Prostate gland (tissue), 2 donors: ENCODE results near the gene SLC44A2. TPM values are rescaled to one million over a fixed set of nuclear protein-coding genes. Genes with fewer than 3 reads are reported as not detected.
A peak's percentile ranks its signal among the peaks of the same experiment; 100 is the strongest.

ENCODE experiments used
- DNase-seq: peaks from one replicate; pipeline ENCODE4 v3.0.0-alpha.2; 2019; ENCODE audit warnings: low spot score
- H3K27ac ChIP-seq, 2 donors: fragments of 200-600 bp; sonication (generic); 2 replicates each; pipeline ENCODE4 v1.5.1; 2017 to 2019
- H3K27me3 ChIP-seq: fragments of 200-600 bp; sonication (generic); replicated peaks from 2 replicates; pipeline ENCODE4 v1.5.1; 2019; ENCODE audit not compliant: insufficient read depth
- H3K36me3 ChIP-seq, 2 donors: fragments of 200-600 bp; sonication (generic); 1 replicate in 1 of 2; 2 replicates in 1 of 2; pipeline versions ENCODE4 v1.5.1 to v1.8.1; 2017 to 2019
- H3K4me1 ChIP-seq: fragments of 200-600 bp; sonication (generic); replicated peaks from 2 replicates; pipeline ENCODE4 v1.5.1; 2019
- H3K4me3 ChIP-seq, 2 donors: fragments of 200-600 bp; sonication (generic); 2 replicates each; pipeline ENCODE4 v1.5.1; 2017 to 2019
- H3K9me3 ChIP-seq: fragments of 200-600 bp; sonication (generic); 2 replicates; pipeline ENCODE4 v1.5.1; 2017
- POLR2A ChIP-seq: fragments of 450-650 bp; IDR thresholded peaks from one replicate; pipeline ENCODE4 v1.6.1; 2016; ENCODE audit warnings: antibody characterized with exemption, mild to moderate bottlenecking
- POLR2AphosphoS5 ChIP-seq: sonication (generic); formaldehyde crosslinking; IDR thresholded peaks from one replicate; pipeline ENCODE4 v1.6.1; 2017; ENCODE audit warnings: antibody characterized with exemption
- whole genome bisulfite sequencing: methylation state at CpG from one replicate; pipeline ENCODE4 v1.1.5; 2018; 5-methylcytosine and 5-hydroxymethylcytosine counted together
- intact Hi-C: fragments of 100-400 bp; cut with DNase I; formaldehyde crosslinking; loops from one replicate; pipeline ENCODE4 v1.14.2; 2022
- total RNA-seq, 2 donors: library from RNA; depleted of rRNA; stranded (reverse); fragments of >200 nt; gene quantifications; one replicate each; pipeline ENCODE4 v1.1.0, GENCODE V29; 2016
- TF ChIP-seq, protein P1 (sequence below), 4 experiments: fragments of 200-600 bp in 2 of 4; fragments of 450-650 bp in 2 of 4; sonication (generic) in 2 of 4; IDR thresholded peaks; 1 replicate in 3 of 4; 2 replicates in 1 of 4; pipeline ENCODE4 v1.5.1; 2016 to 2019; ENCODE audit warnings: antibody characterized with exemption in 4 of 4, mild to moderate bottlenecking in 2 of 4, moderate library complexity in 2 of 4

The SLC44A2 gene
- total RNA-seq, 2 donors from 2014 or later = 91.1 to 402 TPM

DNA sequence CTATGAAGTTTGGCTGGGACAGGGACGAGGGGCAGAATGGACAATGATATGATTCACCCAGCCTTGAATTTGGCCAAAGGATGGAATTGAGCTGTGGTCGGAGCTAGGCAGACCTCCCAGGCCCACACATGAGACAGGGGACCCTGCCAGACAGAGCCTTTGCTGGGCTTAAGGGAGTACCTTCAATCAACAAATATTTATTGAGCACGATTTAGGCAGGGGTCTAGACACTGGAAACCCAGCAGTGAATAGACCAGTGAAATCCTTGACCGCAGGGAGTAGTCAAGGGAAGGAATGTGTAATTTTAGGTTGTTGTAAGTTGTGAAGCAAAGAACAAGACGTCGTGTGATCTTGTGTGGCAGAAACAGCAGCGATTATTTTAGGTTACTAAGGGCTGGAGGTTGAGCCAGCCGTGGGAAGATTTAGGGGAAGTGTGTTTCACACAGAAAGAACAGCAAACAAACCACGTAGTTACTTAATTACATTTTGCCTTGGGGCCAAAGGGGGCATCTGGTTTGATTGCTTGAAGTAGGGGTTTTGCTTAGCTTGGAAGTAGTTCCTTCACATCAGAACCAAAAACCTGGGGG is 21.4 kb upstream of the SLC44A2 start:
- Histone ChIP-seq H3K27ac (peak overlapping the region; percentile 64 to 79), H3K36me3 (no peaks in the 10 kb centered on the region), H3K27me3 (no peaks in the 10 kb centered on the region), H3K4me1 (peaks cover 2% of the 10 kb centered on the region), H3K9me3 (no peaks in the 10 kb centered on the region), H3K4me3 (peak overlapping the region in 1 of 2 donors; percentile 5)
- DNase-seq = no peak
- no peak for TF ChIP-seq POLR2A
- TF ChIP-seq, protein P1, sequence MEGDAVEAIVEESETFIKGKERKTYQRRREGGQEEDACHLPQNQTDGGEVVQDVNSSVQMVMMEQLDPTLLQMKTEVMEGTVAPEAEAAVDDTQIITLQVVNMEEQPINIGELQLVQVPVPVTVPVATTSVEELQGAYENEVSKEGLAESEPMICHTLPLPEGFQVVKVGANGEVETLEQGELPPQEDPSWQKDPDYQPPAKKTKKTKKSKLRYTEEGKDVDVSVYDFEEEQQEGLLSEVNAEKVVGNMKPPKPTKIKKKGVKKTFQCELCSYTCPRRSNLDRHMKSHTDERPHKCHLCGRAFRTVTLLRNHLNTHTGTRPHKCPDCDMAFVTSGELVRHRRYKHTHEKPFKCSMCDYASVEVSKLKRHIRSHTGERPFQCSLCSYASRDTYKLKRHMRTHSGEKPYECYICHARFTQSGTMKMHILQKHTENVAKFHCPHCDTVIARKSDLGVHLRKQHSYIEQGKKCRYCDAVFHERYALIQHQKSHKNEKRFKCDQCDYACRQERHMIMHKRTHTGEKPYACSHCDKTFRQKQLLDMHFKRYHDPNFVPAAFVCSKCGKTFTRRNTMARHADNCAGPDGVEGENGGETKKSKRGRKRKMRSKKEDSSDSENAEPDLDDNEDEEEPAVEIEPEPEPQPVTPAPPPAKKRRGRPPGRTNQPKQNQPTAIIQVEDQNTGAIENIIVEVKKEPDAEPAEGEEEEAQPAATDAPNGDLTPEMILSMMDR (IDR thresholded peaks at IDR 0.05) = no peak
- TF ChIP-seq POLR2AphosphoS5 = no peak
- 31% methylated on average over 9 of the region's 9 CpGs for WGBS
- intact Hi-C loops = no loop called here

- H3K36me3 ChIP-seq = no peaks in the 10 kb centered on the region
- H3K27me3 ChIP-seq = no peaks in the 10 kb centered on the region
- no peaks in the 10 kb centered on the region for H3K9me3 ChIP-seq
- TF ChIP-seq POLR2A (no peak), POLR2AphosphoS5 (no peak)
- TF ChIP-seq, protein P1 (IDR thresholded peaks at IDR 0.05) = no peak
- H3K27ac ChIP-seq = peak overlapping the region; percentile 64 to 79
- WGBS = 87% methylated on average over 9 of the region's 9 CpGs
- peaks cover 2% of the 10 kb centered on the region for H3K4me1 ChIP-seq
- H3K4me3 ChIP-seq = no peak overlapping the region
- no peak for DNase-seq
- intact Hi-C loops = no loop called here
Measured at GRCh38 chr19:10604460-10604980, 20.8 kb upstream of the SLC44A2 start.

- TF ChIP-seq POLR2AphosphoS5 (no peak), POLR2A (no peak)
- TF ChIP-seq, protein P1 (IDR thresholded peaks at IDR 0.05) = no peak
- intact Hi-C loops = no loop called here
- DNase-seq = no peak
- Histone ChIP-seq H3K27ac (no peak overlapping the region), H3K9me3 (no peaks in the 10 kb centered on the region), H3K4me1 (no peaks in the 10 kb centered on the region), H3K27me3 (no peaks in the 10 kb centered on the region), H3K4me3 (no peak overlapping the region), H3K36me3 (no peaks in the 10 kb centered on the region)
- 84% methylated on average over 5 of the region's 5 CpGs for WGBS
Measured at GRCh38 chr19:10611907-10612306, 13.4 kb upstream of the SLC44A2 start.

- Histone ChIP-seq H3K27me3 (no peaks in the 10 kb centered on the region), H3K36me3 (no peaks in the 10 kb centered on the region), H3K27ac (peak overlapping the region; percentile 11 to 36), H3K9me3 (no peaks in the 10 kb centered on the region), H3K4me1 (no peaks in the 10 kb centered on the region), H3K4me3 (no peak overlapping the region)
- TF ChIP-seq, protein P1 (IDR thresholded peaks at IDR 0.05) = no peak
- TF ChIP-seq POLR2AphosphoS5 = peak; percentile 28
- WGBS = 40% methylated on average over 14 of the region's 15 CpGs
- intact Hi-C loops = no loop called here
- peak; percentile 50 for DNase-seq
Measured at GRCh38 chr19:10612499-10613119, 12.7 kb upstream of the SLC44A2 start.
